Limb (tissue), 2 donors: ENCODE results near the gene HEY2.
"Not testable (repeated sequence)": the region's sequence is repeated elsewhere in the genome, so short reads cannot be mapped to it uniquely, and the experiment has no call there.

Experiments
- DNase-seq, 2 donors: peaks; one replicate each; pipeline ENCODE4 v3.0.0-alpha.2; 2016; ENCODE audit errors: extremely low spot score in 2 of 2

Gene HEY2

DNA sequence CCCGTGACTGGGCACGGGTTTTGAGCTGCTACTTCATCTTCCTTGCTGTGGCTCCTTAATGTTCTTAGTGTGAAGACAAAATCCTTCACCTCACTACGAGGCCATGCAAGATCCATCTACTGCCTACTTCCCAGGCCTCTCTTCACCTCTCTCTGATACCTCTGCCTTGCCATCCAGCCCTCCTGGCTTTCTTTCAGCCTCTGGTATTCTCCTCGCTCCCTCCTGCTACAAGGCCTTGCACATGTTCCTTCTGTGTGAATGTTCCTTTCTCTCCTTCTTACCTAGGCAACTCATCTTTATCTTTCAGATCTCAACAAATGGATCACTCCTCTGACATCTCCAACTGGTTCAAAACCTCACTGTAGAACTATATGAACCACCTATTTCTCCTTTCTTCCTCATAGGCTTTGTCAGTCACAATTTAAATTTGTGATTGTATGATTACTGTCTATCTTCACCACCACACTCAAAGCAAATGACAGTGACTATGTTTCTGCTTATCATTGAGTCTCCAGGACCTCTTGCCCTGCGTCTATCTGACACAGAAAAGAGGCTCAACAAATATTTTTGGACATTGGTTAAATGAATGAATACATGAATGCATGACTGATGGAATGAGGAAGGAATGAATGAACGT is 19.8 kb downstream of the HEY2 start:
- no peak for DNase-seq

DNA sequence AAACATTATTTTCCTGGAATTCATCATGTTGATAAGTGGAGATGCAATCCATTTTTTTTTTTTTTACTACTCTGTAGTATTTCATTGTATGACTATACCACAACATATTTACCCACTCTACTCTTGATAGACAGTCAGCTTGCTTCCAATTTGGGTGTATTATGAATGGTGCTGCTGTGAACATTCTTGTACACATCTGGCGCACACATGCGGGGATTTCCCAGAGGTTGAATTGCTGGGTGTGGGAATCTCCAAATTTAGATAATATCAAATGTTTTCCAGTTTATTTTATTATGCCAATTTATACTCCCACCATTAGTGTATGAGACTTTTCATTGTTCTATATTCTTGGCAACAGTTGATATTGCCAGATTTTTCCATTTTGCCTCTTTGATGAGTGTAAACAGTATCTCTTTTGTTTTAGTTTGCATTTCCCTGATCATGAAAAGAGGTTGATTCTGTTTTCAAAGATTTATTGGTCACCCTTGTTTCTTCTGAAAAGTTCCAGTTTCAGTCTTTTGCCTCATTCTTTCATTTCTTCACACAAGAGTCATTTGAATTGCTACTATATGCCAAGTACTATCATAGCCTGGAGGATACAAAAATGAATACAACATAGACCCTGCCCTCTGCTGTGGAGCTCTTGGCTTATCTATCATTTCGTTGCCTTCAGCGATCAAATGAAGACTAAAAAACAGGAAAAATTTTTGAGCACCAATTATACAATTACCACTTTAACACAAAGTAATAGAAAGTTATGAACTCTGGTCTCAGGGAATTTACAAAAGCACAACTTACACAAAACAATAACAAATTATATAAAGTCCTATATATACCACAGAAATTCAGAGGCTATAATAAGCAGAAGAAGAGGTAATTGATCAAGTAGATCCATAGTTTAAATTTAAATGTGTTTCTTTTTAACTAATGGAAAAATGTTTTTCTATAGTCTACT is 24.2 kb downstream of the HEY2 start:
- no peak for DNase-seq

- not testable (repeated sequence) for DNase-seq
Measured at GRCh38 chr6:125776107-125776826, 26.8 kb downstream of the HEY2 start.

DNA sequence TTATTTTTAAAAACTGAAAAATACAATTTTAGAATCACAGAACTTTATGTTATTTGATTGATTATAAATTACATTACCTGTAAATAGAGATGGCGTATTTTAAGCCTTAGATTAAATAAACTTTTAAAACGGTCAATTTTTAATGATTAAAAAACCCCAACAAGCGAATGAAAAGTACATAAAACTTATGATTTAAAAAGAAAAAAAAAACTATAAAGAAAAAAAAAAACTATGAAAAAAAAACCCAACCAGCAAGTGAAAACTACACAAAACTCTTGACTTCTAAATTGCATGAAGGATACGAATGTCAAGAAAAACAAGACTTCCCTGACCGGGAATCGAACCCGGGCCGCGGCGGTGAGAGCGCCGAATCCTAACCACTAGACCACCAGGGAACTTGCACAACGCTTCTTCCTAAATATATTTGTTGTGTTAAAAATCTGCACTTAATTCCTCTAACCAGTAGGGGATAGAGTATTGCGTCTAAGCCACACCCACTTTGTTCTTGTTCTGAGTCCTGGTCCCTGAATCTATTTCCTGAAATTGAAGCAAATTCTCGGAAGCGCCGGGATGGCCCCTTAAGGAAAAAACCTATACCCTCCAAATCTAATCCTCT is 30.6 kb downstream of the HEY2 start:
- peak; percentile 93 to 98 for DNase-seq

DNA sequence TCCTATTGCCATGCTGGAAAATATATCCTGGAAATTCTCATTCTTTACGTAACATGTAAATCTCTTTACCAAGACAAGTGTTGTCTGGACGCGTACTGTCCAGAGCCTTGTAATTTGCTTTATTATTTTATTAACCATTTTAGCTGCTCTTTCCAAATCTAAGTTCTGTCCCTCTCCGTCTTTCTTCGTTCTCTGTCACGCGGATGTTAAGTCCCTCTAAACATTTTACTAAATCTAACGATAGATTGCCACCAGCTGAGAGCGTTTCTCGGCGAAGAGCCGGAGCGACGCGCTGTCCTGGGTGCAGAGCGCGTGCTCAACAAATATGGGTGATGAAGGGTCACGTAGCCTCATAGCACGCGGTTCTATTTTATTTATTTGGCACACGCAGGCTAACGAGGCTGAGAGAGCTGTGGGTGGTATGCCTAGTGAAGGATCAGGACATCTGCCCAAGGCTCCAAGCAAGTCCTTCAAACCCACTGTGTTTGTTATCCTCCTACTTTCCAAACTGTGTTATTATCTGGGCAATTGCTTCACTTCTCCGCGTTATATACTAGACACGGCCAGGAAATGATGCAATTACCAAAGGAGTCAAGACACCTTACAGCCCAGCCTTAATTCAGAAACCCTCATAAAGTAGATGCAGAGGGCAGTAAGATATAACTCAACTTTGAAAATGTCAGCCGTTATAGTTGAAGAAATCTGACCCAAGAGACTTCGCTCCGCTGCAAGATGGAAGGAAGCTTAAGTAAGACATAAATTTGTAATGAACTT is 31.3 kb downstream of the HEY2 start:
- peak; percentile 66 to 72 for DNase-seq

DNA sequence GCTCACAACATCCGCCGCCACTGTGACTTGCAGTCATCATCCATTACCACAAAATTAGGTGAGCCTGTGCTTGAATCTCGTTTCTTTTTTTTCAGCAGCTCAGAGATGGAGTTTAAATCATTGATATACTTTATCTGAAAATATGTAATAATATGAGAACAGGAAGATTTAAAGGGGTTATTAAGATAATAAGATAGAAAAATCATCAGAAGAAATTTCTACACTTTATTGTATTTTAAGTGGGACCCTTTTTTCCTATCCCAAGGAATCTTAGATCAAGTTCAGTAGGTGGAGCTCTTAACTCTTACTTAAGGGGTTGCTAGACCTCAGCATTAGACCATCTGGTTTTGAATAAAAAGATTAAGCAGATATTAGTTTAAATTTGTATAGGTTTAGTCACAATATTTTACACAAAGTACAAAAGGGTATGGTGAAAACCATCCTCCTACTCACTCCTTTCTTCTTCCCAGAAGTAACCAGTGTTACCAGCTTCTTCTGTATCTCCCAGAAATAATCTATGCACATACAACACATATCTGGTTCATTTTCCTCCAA is 32.0 kb downstream of the HEY2 start:
- DNase-seq, result peak in 1 of 2 donors; percentile 53

DNA sequence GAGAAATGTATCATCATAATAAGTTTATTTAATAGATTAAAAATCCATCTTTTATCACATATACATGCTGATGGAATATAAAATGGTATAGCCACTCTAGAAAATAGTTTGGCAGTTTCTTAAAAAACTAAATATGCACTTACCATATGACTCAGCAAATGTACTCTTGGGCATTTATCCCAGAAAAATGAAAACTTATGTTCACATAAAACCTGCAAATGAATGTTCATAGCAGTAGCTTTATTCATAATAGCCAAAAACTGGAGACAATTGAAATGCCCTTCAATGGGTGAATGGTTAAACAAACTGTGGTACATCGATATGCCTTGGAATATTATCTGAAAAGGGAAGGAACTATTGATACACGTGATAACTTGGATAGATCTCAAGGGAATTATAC is 34.9 kb downstream of the HEY2 start:
- DNase-seq, result no peak

- no peak for DNase-seq
Measured at GRCh38 chr6:125787791-125788190, 38.4 kb downstream of the HEY2 start.

GRCh38 chr6:125789167-125789566 is 39.7 kb downstream of the HEY2 start:
- DNase-seq, result no peak

- DNase-seq, result peak; percentile 32 to 73
Measured at GRCh38 chr6:125789576-125790357, 40.3 kb downstream of the HEY2 start.

GRCh38 chr6:125790358-125791150 is 41.1 kb downstream of the HEY2 start, which contains the start of gene NCOA7:
TSS of gene NCOA7 (plus strand) at chr6:125790960. CDS start at chr6:125815355, 24,395 bp downstream.
- peak; percentile 83 to 90 for DNase-seq

DNA sequence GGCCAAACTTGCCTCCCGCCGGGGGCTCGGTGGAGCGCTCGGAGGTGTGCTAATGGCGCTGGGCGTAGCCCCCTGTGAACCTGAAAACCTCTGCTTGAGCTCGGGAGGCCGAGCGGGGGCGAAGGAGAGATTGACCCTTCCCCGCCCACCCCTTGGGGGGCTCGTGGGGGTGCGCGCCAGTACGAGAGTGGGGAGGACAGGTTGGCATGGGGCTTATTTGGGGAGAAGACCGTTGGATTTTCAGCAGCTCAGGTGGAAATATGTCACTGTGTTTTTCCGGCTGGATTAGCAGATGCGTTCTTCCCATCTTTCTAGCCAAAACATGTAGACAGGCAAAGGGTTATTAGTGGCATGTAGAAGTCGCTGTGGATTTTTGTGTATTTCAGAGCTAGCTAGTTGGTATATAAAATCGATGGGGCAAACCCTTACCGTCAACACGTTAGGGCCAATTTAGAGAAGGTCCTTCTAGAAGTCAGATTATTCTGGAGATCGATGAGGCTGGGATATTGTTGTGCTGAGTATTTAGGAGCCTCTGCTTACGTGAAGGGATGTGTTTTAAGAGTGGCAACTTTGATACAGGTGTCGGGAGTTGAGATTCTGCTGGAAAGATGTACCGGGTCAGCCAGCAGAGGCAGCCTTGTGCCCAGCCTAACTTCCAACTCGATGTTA is 41.9 kb downstream of the HEY2 start:
- peak; percentile 55 to 57 for DNase-seq

GRCh38 chr6:125791820-125792165 is 42.4 kb downstream of the HEY2 start:
- no peak for DNase-seq

- no peak for DNase-seq
Measured at GRCh38 chr6:125792172-125792571, 42.7 kb downstream of the HEY2 start.

DNA sequence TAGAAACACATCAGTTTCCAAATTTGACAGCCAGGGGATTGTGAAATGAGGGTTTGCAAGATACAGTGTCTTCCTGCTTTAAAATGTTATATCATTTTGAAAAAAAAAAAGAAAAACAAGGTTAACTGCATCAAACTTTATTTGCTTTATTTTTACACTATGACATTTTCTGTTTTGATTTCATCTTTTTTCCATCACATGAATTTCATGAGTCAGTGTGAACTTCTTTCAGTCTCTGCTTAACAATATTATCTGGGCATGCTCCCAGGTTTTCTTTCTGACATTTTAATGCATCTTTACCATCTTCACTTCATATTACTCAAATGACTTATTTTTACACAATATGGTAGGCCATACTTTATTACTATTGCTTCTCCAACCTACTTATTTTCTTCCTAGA is 43.2 kb downstream of the HEY2 start:
- no peak for DNase-seq

DNA sequence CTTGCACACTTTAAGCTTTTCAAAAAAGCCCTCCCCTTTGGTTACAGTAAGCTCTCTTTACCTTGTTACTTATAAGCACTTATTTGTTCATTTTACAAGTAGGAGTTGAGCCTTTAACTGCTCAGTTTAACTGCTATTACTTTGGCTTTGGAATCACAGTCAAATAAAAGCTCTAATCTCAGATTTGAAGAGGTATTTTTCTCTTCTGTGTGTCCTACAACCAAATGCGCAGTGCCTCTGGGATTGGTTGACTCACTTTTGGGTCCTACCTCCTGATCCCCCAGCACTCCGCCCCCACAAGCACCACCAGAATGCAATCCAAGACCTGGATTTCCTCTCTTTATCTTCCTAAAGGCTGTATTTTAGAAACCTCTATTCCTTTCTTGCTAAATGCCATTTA is 43.8 kb downstream of the HEY2 start:
- no peak for DNase-seq

GRCh38 chr6:125793863-125794262 is 44.4 kb downstream of the HEY2 start:
- DNase-seq, result no peak
